GM21515 (cell line): Measurements from ENCODE around the gene ARFIP1.
"Not testable (repeated sequence)": the region's sequence is repeated elsewhere in the genome, so short reads cannot be mapped to it uniquely, and the experiment has no call there.

Experiments
- ATAC-seq: cut with Tn5 transposase; IDR thresholded peaks from one replicate; pipeline ENCODE4 v1.9.1; 2021; ENCODE audit not compliant: unreplicated experiment

ARFIP1 gene

DNA sequence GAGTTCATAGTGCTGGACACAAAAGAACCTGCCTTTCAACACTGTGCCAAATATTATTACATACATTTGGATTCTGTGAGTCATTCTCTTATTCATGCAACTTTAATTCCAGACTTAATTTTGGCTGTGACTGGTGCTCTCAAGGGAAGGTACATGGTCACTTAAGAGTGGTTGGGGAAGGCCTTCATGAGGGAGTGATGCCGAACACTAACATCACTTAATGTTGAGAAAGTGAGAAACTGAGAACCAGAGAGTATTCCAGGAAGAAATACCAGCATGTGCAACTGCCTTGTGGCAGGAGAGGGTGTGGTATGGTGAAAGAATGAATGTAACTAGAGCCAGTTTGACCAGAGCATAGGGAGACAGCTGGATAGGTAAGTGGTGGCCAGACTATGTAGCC is 114.9 kb downstream of the ARFIP1 start:
- ATAC-seq = no peak

DNA sequence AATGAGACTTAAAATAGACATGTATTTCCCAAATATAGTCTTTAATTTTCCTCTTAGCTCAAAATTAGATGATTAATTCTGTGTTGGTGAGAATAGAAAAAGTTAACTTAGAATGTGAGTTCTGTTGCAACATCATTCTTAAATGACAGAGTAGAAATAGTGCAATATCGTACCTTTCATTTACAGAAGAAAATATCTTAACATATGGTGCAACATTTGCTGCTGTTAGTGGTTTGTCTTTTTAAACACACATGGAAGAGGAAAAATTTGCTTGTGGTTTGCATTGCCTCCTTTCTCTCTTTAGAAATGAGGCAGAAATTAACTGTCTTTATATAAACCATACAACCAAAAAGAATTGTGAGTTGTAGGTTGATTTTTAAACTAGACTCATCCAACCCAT is 117.1 kb downstream of the ARFIP1 start:
- no peak for ATAC-seq

DNA sequence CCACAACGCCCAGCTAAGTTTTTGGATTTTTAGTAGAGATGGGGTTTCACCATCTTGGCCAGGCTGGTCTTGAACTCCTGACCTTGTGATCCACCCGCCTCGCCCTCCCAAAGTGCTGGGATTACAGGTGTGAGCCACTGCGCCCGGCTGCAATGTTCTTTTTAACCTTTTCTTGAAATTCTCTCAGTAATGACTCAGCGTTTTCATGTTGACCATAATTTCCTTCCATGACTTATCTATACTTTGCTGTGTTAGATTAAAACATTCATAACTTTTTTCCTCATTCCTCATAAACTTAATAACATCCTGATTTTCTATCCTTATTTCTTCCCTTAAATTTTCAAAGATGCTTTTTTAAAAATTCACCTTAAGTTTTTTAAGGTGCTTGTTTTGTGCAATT is 118.4 kb downstream of the ARFIP1 start:
- ATAC-seq = not testable (repeated sequence)

DNA sequence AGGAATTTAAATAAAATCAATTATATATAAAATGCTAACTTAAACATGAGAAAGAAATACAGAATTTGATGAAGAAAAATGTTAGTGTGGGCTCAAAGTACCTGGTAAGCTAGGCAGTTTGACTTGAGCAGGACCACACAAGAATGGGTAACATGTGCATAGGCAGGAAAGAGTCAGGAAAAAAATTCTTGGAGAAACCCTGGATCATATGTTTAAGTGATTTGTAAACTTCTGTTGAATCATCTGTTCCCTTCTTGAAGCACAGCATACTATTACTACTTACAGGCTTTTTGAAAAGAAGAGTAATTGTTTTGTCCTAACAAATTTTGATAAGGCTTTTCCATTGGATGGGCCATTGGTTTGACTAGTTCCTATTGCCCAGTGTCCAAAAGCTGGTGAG is 118.9 kb downstream of the ARFIP1 start:
- ATAC-seq = no peak

DNA sequence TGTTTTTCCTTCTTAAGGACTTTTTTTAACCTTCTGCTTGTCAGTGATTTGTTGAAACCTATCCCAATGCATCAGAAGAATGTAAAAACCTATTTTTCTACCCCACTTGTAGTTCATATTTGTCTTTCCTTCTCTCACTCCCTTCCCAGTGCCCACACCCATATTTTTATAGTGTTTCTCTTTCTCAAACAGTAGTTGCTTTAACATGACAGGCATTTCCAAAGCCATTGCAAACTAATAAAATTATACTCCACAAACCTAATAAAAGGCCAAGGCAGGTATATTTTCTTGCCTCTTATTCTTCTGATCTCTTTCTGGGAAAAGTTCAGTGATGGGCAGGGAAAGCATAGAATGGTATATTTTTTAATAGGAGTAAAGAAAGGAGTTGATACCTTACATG is 120.6 kb downstream of the ARFIP1 start:
- no peak for ATAC-seq

DNA sequence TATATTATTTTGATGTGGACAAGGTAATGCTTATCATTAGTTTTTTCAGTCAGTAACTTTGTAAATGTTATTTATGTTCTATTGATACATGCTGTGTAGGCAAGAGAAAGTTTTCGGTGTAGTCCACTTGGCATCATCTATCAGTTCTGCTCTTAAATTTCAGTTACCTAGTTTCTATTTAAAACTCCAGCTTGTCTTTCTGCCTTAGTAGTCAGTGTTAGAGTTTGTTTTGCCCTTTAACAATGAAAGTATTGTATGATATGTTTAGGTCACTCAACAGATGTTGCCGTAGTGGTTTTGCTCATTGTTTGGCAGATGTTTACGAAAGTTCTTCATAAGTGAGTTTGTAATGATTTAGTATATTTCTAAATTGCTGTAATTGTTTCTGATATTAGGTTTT is 121.5 kb downstream of the ARFIP1 start:
- ATAC-seq = no peak

DNA sequence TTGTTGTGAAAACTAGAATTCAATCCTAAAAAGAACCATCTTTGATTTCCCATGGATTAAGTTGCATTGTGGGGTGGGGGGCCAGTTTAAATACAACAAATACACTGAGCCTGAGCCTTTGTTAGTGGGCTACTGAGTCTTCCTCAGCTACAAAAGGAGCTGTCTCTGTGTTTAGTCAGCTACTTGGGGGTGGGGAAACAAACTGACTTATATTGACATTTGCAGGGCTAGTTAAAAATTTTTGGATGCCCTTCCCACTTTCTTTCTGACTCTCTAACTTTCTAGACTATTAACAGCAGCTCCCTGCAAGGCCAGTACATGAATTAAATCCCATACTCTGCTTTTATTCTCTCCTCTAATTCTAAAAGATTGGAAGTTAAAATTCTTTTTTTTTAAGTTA is 123.9 kb downstream of the ARFIP1 start:
- no peak for ATAC-seq

DNA sequence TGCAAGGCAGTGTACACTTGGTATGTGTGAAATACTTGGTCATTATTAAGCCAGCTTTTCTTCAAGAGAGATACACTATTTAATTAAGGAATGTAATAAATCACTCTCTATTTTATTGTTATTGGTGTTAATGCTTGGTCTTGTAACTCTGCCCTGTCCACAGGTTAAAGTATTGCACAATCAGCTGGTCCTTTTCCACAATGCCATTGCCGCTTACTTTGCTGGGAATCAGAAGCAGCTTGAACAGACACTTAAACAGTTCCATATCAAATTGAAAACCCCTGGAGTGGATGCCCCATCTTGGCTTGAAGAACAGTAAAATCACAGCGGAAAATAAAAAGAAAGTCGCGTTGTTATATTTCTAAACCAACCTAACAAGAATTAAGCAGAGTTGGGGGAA is 130.1 kb downstream of the ARFIP1 start:
- ATAC-seq = no peak

DNA sequence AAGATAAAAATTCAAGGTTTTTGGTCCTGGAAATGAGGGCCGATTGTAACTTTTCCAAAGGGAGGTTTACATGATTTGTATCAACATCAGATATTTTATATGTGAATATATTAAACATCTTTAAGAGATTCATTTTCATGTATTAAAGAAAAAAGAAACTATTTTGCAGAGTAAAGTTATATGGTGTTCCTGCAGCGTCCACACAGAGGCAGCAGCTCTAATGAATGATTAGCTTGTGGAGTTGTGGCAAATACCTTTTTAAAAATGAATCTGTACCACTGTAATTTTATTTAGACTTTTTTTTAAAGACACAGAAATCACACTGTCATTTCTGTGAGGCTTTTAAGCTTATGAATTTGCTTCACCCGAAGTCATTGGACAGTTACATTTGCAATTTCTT is 130.8 kb downstream of the ARFIP1 start:
- ATAC-seq = no peak

DNA sequence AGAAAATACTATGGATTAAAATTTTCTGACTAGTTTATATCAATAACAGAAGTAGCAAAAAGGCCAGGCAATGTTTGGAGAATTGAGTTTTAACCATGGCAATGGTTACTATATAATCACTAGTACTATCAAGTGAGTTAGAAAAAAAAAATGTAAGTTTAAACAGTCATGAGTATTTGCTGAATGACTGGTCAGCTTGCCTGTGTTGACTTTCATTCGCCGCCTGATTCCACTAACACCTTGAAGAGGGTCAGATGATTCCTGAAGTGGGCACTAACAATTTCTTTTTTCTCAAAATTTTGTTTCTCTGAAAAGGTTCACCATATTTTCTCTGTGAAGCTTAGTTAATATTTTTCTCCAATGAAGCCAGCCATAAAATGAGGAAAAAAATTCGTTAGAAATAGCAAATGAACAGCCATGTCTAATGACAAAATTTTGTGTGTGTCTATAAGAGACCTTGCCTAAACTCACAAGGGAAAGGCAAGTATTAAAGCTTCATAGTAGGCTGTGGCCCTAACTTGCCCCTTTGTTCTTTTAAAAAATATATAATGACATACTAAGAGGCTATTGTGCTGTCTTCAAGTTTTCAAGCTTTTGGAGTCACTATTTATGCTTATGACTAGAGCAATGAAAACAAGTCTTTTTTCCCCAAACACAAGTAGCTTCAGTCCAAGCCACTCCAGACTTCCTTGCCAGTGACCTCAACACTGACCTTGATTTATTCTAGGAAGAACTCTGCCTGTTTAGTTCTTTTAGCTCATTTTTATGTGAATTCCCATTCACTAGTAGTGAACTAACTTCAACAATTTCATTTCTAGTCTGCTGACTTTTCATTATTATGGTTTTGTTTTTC is 138.0 kb downstream of the ARFIP1 start:
- no peak for ATAC-seq

DNA sequence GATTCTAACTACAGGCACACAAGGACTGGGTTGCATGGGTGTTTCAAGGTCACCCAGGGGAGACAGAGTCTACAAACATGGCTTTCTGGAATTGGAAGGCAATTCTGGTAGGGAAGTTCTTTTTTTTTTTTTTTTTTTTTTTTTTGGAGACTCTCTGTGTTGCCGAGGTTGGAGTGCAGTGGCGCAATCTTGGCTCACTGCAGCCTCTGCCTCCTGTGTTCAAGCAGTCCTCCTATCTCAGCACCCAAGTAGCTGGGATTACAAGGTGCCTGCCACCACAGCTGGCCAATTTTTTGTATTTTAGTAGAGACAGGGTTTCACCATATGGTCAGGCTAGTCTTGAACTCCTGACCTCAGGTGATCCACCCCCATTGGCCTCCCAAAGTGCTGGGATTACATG is 140.1 kb downstream of the ARFIP1 start:
- ATAC-seq = no peak

DNA sequence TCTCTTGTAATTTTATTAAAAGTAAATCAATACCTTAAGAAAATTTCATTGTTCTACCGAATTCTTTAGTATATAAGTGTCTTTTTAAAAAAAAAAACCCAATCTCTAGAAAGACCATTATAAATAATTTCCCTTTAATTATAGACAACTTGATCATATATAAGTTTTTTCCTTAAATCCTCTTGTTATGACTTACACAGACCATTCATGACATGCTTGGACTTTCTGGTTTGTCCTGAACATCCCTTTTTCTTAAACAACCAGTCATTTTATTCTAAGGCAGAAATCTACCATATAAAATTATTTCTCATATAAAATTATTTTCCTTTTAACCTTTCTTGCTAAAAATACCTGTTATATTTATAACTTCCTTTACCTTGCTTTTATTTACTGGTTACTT is 141.0 kb downstream of the ARFIP1 start:
- no peak for ATAC-seq

DNA sequence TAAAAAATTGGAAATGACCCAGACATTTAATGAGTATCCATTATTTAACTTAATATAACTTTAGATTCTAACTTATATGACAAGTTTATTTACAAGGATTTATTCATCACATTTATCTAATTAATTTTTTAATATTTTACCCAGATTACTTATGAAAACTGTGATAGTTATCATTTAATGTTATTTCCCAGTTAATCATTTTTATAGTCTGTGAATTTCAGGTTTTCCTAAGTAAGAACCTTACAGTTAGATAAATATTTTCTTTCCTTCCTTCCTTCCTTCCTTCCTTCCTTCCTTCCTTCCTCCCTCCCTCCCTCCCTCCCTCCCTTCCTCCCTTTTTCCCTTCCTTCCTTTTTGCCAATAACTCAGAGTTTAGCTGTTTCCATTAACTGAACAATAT is 141.5 kb downstream of the ARFIP1 start:
- no peak for ATAC-seq

DNA sequence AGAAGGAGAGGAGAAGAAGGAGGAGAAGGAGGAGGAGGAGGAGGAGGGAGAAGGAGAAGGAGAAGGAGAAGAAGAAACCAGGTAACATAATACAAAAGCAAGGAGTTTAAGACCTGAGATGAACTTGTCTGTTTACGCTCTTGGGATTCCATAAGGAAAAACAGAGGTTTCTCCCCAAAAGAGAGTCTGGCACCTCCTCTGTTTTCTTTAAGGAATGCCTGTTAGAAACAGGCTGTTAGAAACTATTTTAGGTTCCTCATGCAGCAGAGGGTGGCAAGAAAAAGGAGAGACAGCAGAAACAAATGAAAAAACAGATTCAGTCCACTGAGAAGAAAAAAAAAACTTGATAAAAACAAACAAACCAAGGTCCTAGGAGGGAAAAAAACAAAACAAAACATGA is 146.1 kb downstream of the ARFIP1 start:
- ATAC-seq = no peak

DNA sequence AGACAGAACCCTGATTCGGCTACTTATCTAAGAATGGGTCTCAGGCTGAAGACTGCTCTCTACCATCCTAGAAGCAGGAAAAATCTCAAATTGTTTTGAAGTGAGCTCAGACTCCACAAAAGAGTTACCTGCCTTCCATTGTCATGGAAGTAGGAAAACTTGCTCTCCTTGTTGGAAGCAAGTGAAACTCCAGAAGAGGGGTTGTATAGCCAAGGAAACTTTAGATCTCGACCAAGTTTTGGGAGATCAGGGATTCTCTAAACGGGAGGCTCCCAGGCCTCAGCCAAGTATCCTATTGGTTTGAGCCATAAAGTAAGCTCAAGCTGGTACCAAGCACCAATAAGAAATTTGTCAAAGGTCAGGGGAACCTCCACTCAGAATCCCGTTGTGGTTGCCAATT is 147.2 kb downstream of the ARFIP1 start:
- no peak for ATAC-seq

DNA sequence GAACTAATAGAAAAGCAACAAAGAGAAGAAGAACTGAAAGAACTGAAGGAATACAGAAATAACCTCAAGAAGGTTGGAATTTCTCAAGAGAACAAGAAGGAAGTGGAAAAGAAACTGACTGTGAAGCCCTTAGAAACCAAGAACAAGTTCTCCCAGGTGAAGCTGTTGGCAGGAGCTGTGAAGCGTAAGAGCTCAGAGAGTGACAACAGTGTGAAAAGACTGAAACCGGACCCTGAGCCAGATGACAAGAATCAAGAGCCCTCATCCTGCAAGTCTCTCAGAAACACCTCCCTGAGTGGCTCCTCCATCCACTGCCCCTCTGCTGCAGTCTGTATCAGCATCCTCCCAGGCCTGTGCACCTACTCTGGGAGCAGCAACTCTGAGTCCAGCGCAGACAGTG is 148.0 kb downstream of the ARFIP1 start:
- no peak for ATAC-seq

DNA sequence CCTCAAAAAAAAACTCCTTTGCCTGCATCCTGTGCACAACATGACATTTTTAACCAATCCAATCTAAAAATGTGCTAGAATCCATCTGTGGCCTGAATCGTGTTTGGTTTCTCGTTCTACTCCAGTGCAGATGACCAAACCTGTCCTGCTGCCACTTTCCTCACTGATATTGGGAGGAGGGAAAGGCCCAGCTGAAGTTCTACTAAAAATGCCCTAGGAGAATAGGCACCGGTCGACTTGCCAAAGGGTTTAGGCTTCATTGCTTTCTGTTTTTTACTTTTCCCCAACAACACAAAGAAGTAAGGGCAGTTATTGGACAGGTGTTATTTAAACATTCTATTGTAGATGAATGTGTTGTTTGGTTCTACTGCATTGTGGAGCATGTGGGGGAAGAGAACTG is 148.5 kb downstream of the ARFIP1 start:
- no peak for ATAC-seq

DNA sequence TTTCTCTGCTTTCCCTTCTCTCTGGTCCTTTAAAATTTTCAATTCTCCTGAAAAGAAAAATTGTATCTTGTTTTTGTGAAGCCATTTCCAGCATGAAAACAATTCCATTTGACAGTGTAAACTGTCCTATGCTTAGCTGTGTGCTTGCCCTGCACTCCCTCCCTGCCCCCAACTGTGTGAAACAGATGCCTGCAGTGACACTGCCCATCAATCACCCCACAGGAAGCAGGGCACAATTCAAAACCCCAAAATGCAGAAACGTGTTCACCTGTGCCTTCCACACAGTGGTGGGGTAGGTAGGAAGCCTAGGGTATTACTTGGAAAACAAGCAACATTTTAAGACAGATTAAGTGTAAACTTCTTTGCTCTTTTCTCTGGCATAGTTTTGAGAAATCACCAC is 150.1 kb downstream of the ARFIP1 start:
- ATAC-seq = no peak

DNA sequence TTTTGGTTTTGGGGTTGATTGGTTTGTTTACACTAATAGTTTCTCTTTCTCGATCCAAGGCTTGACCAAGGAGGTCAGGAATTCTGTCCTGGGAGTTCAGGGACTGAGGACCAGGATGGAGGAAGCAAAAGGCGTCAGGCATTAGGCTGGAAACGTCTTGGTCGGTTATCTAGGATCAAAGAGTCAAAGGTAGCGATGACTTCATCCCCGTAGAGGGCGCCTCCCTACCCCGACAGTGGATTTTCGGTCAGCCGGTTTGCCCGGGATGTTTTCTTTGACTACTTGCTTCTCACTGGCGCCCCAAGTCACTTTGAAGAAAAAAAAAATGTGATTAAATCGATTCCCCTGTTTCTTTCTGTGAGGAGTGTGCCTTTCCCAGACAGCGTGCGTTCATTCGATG is 155.4 kb downstream of the ARFIP1 start:
- no peak for ATAC-seq

DNA sequence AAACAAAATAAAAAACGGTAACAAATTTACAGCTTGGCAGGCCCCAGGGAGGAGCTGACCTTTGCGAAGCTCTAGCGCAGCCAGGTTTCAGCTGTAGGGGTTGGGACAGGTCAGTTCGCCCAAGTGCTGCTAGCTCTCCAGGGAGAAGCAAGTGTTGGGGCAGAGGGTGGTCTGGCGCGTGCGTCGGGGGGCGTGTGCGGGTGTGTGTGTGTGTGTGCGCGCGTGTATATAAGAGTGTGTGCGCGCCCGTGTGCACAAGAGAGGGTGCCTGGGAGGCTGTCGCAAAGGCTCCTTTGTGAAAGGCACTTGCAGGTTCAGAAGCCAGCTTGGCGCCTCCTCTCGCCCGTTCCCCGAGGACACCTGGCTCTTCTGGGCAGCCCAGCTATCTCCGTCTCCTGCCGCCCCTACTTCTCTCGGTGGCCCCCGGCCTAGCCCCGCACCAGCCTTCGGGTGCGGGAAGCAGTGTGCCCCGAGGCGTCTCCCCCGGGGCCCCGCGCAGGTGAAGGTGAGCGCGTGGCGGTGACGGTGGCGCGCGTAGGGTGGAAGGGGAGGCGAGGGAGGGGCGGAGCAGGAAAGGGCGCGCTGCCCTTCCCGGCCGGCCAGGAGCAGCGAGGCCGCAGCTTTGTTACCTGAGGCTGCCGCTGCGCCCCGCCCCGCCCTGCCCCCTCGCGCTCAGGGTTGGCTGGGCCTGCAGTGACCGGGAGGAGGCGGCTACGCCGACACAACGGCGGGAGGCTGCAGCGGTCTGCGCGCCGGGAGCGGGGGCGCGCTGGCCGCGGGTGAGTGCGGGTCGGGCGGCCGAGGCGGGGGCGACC is 156.1 kb downstream of the ARFIP1 start, which contains the start of gene FHDC1:
TSS of gene FHDC1 (plus strand) at position 693 of the 815 bp plus-strand sequence. CDS start 6,735 bp downstream, outside the sequence.
- no peak for ATAC-seq

DNA sequence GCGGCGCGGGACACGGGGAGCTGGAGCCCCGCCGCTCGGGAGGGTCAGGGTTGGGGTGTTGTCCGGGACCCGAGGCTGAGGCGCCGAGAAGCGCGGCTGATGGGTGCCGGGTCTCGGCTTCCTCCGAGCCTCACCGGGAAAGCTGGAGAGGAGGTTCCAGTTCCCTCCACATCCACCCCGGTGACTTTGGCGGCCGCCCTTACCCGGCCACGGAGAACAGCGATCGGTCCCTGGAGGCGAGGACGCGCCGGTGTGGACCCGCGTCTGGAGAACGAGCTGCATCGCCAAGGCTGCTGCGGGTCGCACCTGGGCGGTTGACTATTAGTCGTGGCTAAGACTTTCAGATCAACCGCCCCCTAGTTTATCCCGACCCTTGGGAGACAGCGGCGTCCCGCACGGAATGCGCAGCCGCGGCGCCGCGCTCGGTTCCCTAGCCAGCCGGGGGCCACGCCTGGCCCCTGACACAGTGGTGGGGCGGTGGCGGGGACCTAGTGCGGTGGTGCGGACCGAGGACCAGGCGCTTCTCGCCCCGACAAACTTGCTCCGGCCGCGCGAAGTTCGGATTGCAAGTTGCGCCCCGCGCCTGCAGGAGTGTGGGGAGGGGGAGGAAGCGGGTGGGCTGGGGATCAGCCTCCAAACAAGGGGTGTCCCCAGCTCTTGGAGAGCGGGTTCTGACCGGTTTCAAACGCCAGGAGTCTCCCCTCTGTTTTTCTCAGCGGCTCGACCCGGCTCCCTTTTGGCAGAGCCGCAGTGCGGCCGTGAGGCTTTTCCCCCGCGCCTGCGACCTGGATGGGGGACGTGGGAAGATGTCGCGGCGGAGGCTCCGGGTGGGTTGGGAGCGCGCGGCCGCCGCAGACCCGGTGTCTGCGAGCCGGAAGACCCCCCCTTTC is 156.9 kb downstream of the ARFIP1 start:
- ATAC-seq = no peak
